Right lobe of liver (tissue), 6 donors: ENCODE measurements around the gene THADA. TPM values are rescaled to one million over a fixed set of nuclear protein-coding genes. Genes with fewer than 3 reads are reported as not detected.

Experiments used
- ATAC-seq, 4 donors: fragments of 200-7000 bp; cut with Tn5 transposase; one replicate each; pipeline ENCODE4 v1.9.1; 2020; ENCODE audit warnings: mild to moderate bottlenecking in 4 of 4, moderate library complexity in 4 of 4
- DNase-seq, 3 donors: peaks; one replicate each; pipeline ENCODE4 v3.0.0-alpha.2; 2020
- H3K27ac ChIP-seq, 3 donors: fragments of 200-600 bp; one replicate each; pipeline ENCODE4 v1.8.0; 2022
- H3K27me3 ChIP-seq, 2 donors: fragments of 200-600 bp; one replicate each; pipeline ENCODE4 v1.8.0; 2022
- H3K36me3 ChIP-seq, 4 donors: fragments of 200-600 bp; sonication (generic) in 1 of 4; one replicate each; pipeline versions ENCODE4 v1.5.1 to v1.8.0; 2017 to 2022; ENCODE audit warnings: control low read depth in 1 of 4
- H3K4me1 ChIP-seq, 4 donors: fragments of 200-600 bp; sonication (generic) in 1 of 4; one replicate each; pipeline versions ENCODE4 v1.5.1 to v1.8.0; 2017 to 2022; ENCODE audit warnings: control low read depth in 1 of 4
- H3K4me3 ChIP-seq, 3 donors: fragments of 200-600 bp; one replicate each; pipeline ENCODE4 v1.8.0; 2022
- H3K9me3 ChIP-seq, 4 donors: fragments of 200-600 bp; sonication (generic) in 1 of 4; one replicate each; pipeline versions ENCODE4 v1.5.1 to v1.8.0; 2017 to 2022; ENCODE audit warnings: control low read depth in 1 of 4
- POLR2A ChIP-seq: fragments of 450-650 bp; IDR thresholded peaks from one replicate; pipeline ENCODE4 v1.6.1; 2017; ENCODE audit warnings: antibody characterized with exemption, mild to moderate bottlenecking
- WGBS: methylation state at CpG from one replicate; pipeline ENCODE4 v1.1.6; 2018; ENCODE audit warnings: low coverage, low lambda C conversion rate; ENCODE audit not compliant: insufficient coverage; ENCODE audit errors: missing lambda C conversion rate; 5-methylcytosine and 5-hydroxymethylcytosine counted together
- intact Hi-C, 2 donors: fragments of 100-400 bp; cut with DNase I; formaldehyde crosslinking; loops; one replicate each; pipeline versions ENCODE4 v1.11.2 to v1.14.1; 2022
- total RNA-seq, 6 experiments: library from RNA; depleted of rRNA in 2 of 6; stranded (reverse); fragments of >200 nt in 2 of 6; fragmentation: NEBNext Ultra II Directional in 3 of 6; extraction: Animal tissue kit (Norgen Biotek cat#: 25700) in 3 of 6; gene quantifications; one replicate each; pipeline versions ENCODE4 v1.1.0 to v1.2.4, GENCODE V29; 2016 to 2023
- TF ChIP-seq, protein P1 (sequence below), 4 donors: fragments of 200-600 bp in 3 of 4; fragments of 450-650 bp in 1 of 4; IDR thresholded peaks; one replicate each; pipeline versions ENCODE4 v1.5.1 to v1.8.0; 2016 to 2022; ENCODE audit warnings: antibody characterized with exemption in 4 of 4, mild to moderate bottlenecking in 2 of 4
- donor health status: DM: no; HTN: yes; CAD: no.
- donor health status: DM: no; HTN: no; CAD: no.
- donor health status: DM: no; HTN: no; CAD: no.
- donor health status: DM: no; HTN: yes; CAD: no.
- donor health status: DM: no; HTN: yes; CAD: no.

The THADA gene
- total RNA-seq, 6 experiments from 2014 or later = 12.2 to 21.6 (median 14.0) TPM

DNA sequence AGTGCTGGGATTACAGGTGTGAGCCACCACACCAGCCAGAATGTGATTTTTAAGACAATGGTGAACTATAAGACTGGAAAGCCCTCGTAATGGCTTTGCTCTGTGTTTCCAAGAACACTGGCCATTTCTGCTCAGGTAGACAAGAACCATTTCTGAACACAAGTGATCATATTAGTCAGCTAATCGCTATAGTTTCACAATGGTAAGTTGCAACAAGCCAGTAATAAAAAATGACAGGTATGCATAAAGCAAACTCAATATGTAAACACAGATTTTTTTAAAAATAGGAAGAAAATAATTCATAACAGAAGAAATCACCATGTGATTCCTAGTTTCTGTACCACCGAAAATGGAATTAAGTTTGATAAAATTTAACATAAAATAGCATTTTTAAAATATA, 166.5 kb downstream of the THADA start:
- no peak for TF ChIP-seq POLR2A
- ATAC-seq = no peak
- 89% methylated on average over 3 of the region's 3 CpGs for WGBS

DNA sequence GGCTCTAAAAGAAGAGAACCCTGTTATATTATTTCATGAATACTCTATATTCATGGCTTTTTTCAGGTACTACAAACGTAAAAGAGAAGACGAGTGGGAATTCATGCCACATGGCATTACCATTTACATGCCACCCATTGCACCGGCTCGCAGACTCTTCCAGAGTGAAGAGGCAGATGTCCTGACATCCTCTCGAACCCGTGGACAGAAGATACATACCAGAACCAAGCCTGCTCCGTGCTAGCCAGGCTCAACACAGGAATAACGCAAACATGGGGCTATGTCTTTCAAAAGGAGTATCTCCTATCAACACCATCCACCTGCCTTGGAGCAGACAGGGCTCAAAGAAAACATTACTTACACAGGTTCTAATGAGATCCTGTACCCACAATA, 168.8 kb downstream of the THADA start:
- DNase-seq (no peak), ATAC-seq (no peak)
- no peaks in the 10 kb centered on the region for H3K36me3 ChIP-seq
- H3K4me3 ChIP-seq = no peak overlapping the region
- H3K27me3 ChIP-seq = no peaks in the 10 kb centered on the region
- peaks cover 0 to 36% (median 18%) of the 10 kb centered on the region in 4 donors for H3K4me1 ChIP-seq
- no peak for TF ChIP-seq POLR2A
- TF ChIP-seq, protein P1, sequence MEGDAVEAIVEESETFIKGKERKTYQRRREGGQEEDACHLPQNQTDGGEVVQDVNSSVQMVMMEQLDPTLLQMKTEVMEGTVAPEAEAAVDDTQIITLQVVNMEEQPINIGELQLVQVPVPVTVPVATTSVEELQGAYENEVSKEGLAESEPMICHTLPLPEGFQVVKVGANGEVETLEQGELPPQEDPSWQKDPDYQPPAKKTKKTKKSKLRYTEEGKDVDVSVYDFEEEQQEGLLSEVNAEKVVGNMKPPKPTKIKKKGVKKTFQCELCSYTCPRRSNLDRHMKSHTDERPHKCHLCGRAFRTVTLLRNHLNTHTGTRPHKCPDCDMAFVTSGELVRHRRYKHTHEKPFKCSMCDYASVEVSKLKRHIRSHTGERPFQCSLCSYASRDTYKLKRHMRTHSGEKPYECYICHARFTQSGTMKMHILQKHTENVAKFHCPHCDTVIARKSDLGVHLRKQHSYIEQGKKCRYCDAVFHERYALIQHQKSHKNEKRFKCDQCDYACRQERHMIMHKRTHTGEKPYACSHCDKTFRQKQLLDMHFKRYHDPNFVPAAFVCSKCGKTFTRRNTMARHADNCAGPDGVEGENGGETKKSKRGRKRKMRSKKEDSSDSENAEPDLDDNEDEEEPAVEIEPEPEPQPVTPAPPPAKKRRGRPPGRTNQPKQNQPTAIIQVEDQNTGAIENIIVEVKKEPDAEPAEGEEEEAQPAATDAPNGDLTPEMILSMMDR (IDR thresholded peaks at IDR 0.05) = no peak
- no peaks in the 10 kb centered on the region for H3K9me3 ChIP-seq
- 75% methylated on average over 5 of the region's 8 CpGs for WGBS
- H3K27ac ChIP-seq = peak overlapping the region; percentile 58 to 75 (median 67)
- intact Hi-C loops = no loop called here

More for the DNA sequence above, 166.5 kb downstream of the THADA start:
- Histone ChIP-seq H3K36me3 (no peaks in the 10 kb centered on the region), H3K9me3 (no peaks in the 10 kb centered on the region), H3K4me1 (peaks cover 0 to 26% (median 12%) of the 10 kb centered on the region in 4 donors), H3K27ac (no peak overlapping the region), H3K27me3 (no peaks in the 10 kb centered on the region), H3K4me3 (no peak overlapping the region)
- intact Hi-C loops = no loop called here
- no peak for DNase-seq

DNA sequence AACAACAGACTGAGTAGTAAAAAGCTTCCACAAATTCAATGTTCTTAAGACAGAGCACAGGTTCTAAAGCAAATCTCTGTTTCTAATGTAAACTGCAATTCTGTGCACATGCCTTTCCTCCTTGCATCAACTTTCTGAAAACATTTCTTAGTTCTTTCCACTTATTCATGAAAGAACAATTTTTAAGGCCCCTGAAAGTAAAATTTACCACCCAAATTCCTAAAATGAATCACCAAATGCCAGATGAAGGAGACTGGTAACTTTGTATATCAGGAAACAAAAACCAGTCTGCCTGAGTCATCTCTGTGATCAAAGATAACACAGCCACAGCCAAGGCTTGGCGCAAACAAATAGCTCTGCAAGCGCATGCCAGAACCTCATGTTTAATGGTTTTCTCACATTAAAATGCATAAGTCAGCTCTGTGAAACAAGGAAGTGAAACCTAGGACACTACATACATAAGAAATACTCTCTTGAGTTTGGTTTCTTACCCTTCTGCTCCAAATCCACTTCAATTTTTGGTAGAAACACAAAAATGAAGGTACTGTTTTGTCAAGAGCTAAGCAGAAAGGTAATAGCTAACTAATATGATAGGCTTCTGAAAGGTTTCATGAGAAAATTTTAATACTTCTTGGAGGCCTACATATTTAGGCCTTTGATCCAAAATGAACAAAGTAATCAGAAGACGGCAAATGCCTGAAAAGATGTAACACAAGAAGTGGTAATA, 169.4 kb downstream of the THADA start:
- DNase-seq (peak in 2 of 3 donors; percentile 68 to 69), ATAC-seq (peak; percentile 86 to 90 (median 88))
- Histone ChIP-seq H3K9me3 (no peaks in the 10 kb centered on the region), H3K4me3 (no peak overlapping the region), H3K36me3 (no peaks in the 10 kb centered on the region), H3K27me3 (no peaks in the 10 kb centered on the region), H3K27ac (peak overlapping the region; percentile 58 to 75 (median 67)), H3K4me1 (peaks cover 0 to 37% (median 18%) of the 10 kb centered on the region in 4 donors)
- TF ChIP-seq POLR2A = no peak
- TF ChIP-seq, protein P1 (IDR thresholded peaks at IDR 0.05) = no peak
- intact Hi-C loops = no loop called here
- 26% methylated on average over 3 of the region's 3 CpGs for WGBS

DNA sequence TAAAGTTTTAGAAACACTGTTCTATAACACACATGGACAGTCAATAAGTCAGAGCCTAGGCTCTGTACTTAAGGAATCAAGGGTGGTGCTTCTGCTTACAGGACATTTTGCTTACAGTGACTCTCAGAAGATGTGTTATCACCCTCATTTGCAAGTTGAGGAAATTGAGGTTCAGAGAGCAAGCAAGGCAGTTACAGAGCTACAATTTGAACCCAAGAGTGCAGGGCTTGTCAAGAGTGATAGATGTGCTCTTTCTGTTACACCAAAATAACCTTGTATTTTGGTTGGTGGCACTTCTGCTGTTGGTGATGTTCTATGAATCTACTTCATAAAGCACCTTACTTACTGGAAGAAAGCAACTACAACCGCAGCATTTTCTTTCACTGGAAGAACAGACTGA, 170.2 kb downstream of the THADA start:
- Histone ChIP-seq H3K27me3 (no peaks in the 10 kb centered on the region), H3K27ac (peak overlapping the region; percentile 58 to 75 (median 67)), H3K36me3 (no peaks in the 10 kb centered on the region), H3K9me3 (no peaks in the 10 kb centered on the region), H3K4me1 (peaks cover 0 to 45% (median 18%) of the 10 kb centered on the region in 4 donors), H3K4me3 (no peak overlapping the region)
- ATAC-seq (no peak), DNase-seq (no peak)
- 75% methylated on average over 1 of the region's 1 CpG for WGBS
- intact Hi-C loops = no loop called here
- TF ChIP-seq, protein P1 (IDR thresholded peaks at IDR 0.05) = no peak
- no peak for TF ChIP-seq POLR2A
